G401 (cell line): ENCODE measurements around the gene SS18L1. TPM values are rescaled to one million over a fixed set of nuclear protein-coding genes. Genes with fewer than 3 reads are reported as not detected.

Experiments used
- DNase-seq: peaks from one replicate; pipeline ENCODE4 v3.0.0-alpha.2; 2015; ENCODE audit warnings: low spot score
- in situ Hi-C: cut with HindIII; loops from 2 replicates; pipeline ENCODE4 v1.10.0; 2016; ENCODE audit warnings: low sequenced_read_pairs, mixed read lengths
- total RNA-seq: library from RNA; depleted of rRNA; stranded (reverse); fragments of >200 nt; shearing (Covaris generic); gene quantifications from 2 replicates; pipeline ENCODE4 v1.2.3, GENCODE V29; 2014

The SS18L1 gene
- total RNA-seq, 1 experiment from 2014 or later = 9.6 TPM

GRCh38 chr20:62217913-62218773 lies 74.6 kb downstream of the SS18L1 start:
- DNase-seq = no peak
- in situ Hi-C loops = no loop called here

GRCh38 chr20:62219101-62219991 lies 75.8 kb downstream of the SS18L1 start:
- in situ Hi-C loops = no loop called here
- DNase-seq = no peak

- in situ Hi-C loops = no loop called here
- peak; percentile 37 for DNase-seq
These were observed 76.6 kb downstream of the SS18L1 start, which contains the start of gene HRH3 for GRCh38 chr20:62219992-62220665. Gene HRH3, minus strand, starts transcription at chr20:62220278. Its CDS starts 308 bp downstream, at chr20:62219970.

GRCh38 chr20:62220666-62221568 lies 77.3 kb downstream of the SS18L1 start:
- peak; percentile 45 for DNase-seq
- in situ Hi-C loops = no loop called here

GRCh38 chr20:62222266-62222850 lies 78.8 kb downstream of the SS18L1 start:
- in situ Hi-C loops = no loop called here
- DNase-seq = no peak

GRCh38 chr20:62222972-62223371 lies 79.4 kb downstream of the SS18L1 start:
- in situ Hi-C loops = no loop called here
- no peak for DNase-seq

GRCh38 chr20:62223571-62223970 lies 80.0 kb downstream of the SS18L1 start:
- DNase-seq = no peak
- in situ Hi-C loops = no loop called here

- in situ Hi-C loops = no loop called here
These were observed 80.7 kb downstream of the SS18L1 start for GRCh38 chr20:62224113-62224855.

GRCh38 chr20:62225026-62225425 lies 81.5 kb downstream of the SS18L1 start:
- in situ Hi-C loops = no loop called here
- DNase-seq = no peak

More at GRCh38 chr20:62224113-62224855, 80.7 kb downstream of the SS18L1 start:
- DNase-seq = no peak

- in situ Hi-C loops = no loop called here
- DNase-seq = no peak
These were observed 82.5 kb downstream of the SS18L1 start for GRCh38 chr20:62225820-62226635.

GRCh38 chr20:62226707-62227590 lies 83.4 kb downstream of the SS18L1 start:
- in situ Hi-C loops = no loop called here
- DNase-seq = no peak

GRCh38 chr20:62227591-62227976 lies 84.0 kb downstream of the SS18L1 start:
- in situ Hi-C loops = no loop called here
- DNase-seq = no peak

- in situ Hi-C loops = no loop called here
- no peak for DNase-seq
These were observed 84.7 kb downstream of the SS18L1 start for GRCh38 chr20:62227977-62228958.

- in situ Hi-C loops = no loop called here
- DNase-seq = no peak
These were observed 85.5 kb downstream of the SS18L1 start for GRCh38 chr20:62228982-62229545.
